OCI-LY7 (cell line): Measurements from ENCODE around the gene KCNN2. TPM values are rescaled to one million over a fixed set of nuclear protein-coding genes. Genes with fewer than 3 reads are reported as not detected.

Source experiments
- BruUV-seq: library from RNA; stranded (reverse); fragments of 400-500 nt; replicated peaks from 2 replicates; lab custom pipeline; 2021; lab: Mats Ljungman, UMichigan
- CTCF ChIA-PET: fragments of 300-600 bp; sonication (Branson Sonifier 250); formaldehyde crosslinking; loops from one replicate; lab custom pipeline; 2022; ENCODE audit warnings: antibody characterized with exemption; ENCODE audit not compliant: unreplicated experiment; lab: Charles Lee
- POLR2A ChIA-PET: fragments of 300-600 bp; sonication (Branson Sonifier 250); formaldehyde crosslinking; loops from one replicate; lab custom pipeline; 2022; ENCODE audit warnings: antibody characterized with exemption; lab: Charles Lee
- DNase-seq: peaks from one replicate; pipeline ENCODE4 v3.0.0-alpha.2; 2015; ENCODE audit warnings: low spot score
- H2AFZ ChIP-seq: fragments of 200-600 bp; sonication (generic), shearing (Covaris generic); 2 replicates; pipeline ENCODE4 v1.6.1; 2014; ENCODE audit warnings: mild to moderate bottlenecking, antibody characterized with exemption, low read length, moderate library complexity
- H3K27ac ChIP-seq: fragments of 200-600 bp; sonication (generic); 2 replicates; pipeline ENCODE4 v1.5.1; 2014; ENCODE audit warnings: mixed run types, low read depth, mild to moderate bottlenecking, moderate library complexity, low read length, inconsistent platforms; ENCODE audit not compliant: poor library complexity, severe bottlenecking
- H3K36me3 ChIP-seq: fragments of 200-600 bp; sonication (generic); 2 replicates; pipeline ENCODE4 v1.6.1; 2014; ENCODE audit warnings: mild to moderate bottlenecking, antibody characterized with exemption, low read length, moderate library complexity, mixed read lengths; ENCODE audit not compliant: insufficient read depth
- H3K4me1 ChIP-seq: fragments of 200-600 bp; sonication (generic); 2 replicates; pipeline ENCODE4 v1.5.1; 2014; ENCODE audit warnings: mild to moderate bottlenecking, low read length; ENCODE audit not compliant: insufficient read depth, poor library complexity, severe bottlenecking
- H3K4me2 ChIP-seq: fragments of 200-600 bp; sonication (generic); 2 replicates; pipeline ENCODE4 v1.6.1; 2014; ENCODE audit warnings: mild to moderate bottlenecking, low read length
- H3K4me3 ChIP-seq: fragments of 200-600 bp; sonication (generic); 2 replicates; pipeline ENCODE4 v1.5.1; 2014; ENCODE audit warnings: mild to moderate bottlenecking, low read depth, low read length; ENCODE audit not compliant: poor library complexity, severe bottlenecking
- H3K79me2 ChIP-seq: fragments of 200-600 bp; sonication (generic); 2 replicates; pipeline ENCODE4 v1.6.1; 2016; ENCODE audit warnings: low read depth, mild to moderate bottlenecking, low read length, moderate library complexity, mixed read lengths; ENCODE audit not compliant: insufficient read depth
- H3K9me2 ChIP-seq: fragments of 200-600 bp; sonication (generic); 2 replicates; pipeline ENCODE4 v1.6.1; 2016; ENCODE audit warnings: mild to moderate bottlenecking, low read length, mixed read lengths; ENCODE audit not compliant: insufficient read depth
- H3K9me3 ChIP-seq: fragments of 200-600 bp; sonication (generic); 2 replicates; pipeline ENCODE4 v1.6.1; 2014; ENCODE audit warnings: mild to moderate bottlenecking, mixed run types, low read length, mixed read lengths
- H4K20me1 ChIP-seq: fragments of 200-600 bp; sonication (generic); 2 replicates; pipeline ENCODE4 v1.6.1; 2014; ENCODE audit warnings: mild to moderate bottlenecking, antibody characterized with exemption, low read length, moderate library complexity, mixed read lengths; ENCODE audit not compliant: insufficient read depth
- EZH2phosphoT487 ChIP-seq: fragments of 200-600 bp; sonication (generic); IDR thresholded peaks from 2 replicates; pipeline ENCODE4 v1.6.1; 2018; ENCODE audit warnings: low read depth, borderline replicate concordance, mild to moderate bottlenecking, mixed run types, antibody characterized with exemption, low read length, moderate library complexity, mixed read lengths
- intact Hi-C: fragments of 100-400 bp; cut with micrococcal nuclease; formaldehyde crosslinking; loops from one replicate; pipeline ENCODE4 v1.10.0; 2022; ENCODE audit not compliant: unreplicated experiment
- total RNA-seq, 2 experiments: library from RNA; depleted of rRNA in 1 of 2; stranded (reverse); fragments of >200 nt in 1 of 2; shearing (Covaris generic) in 1 of 2; gene quantifications; 2 replicates each; pipeline ENCODE4 v1.2.3, GENCODE V29; 2014 to 2022
- TF ChIP-seq, protein P1 (sequence below): fragments of 200-600 bp; sonication (generic); conservative IDR thresholded peaks from 2 replicates; pipeline ENCODE4 v1.5.1; 2014; ENCODE audit warnings: mild to moderate bottlenecking, antibody characterized with exemption, low read length, moderate library complexity, mixed read lengths

KCNN2 gene
- total RNA-seq, 2 experiments from 2014 or later = not detected

DNA sequence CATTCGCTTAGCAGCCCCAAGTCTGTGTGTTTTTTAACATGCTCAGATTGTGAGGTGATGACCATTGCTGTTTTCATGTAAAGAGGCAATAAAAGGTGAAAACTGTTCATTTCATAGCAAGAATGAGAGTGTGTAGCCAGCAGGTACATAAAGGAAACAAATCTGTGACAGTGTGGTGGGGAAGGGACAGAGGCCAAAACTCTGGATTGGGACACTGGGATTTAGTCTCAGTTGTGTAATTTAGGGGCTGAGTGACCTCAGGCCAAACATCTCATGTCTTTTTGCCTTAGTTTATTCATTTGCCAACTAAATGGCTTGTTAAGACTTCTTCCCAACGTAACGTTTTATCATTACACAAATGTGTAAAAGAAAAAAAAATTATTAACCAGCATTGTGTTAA lies 47.0 kb downstream of the KCNN2 start:
- Histone ChIP-seq H3K9me3 (no peaks in the 10 kb centered on the region), H2AFZ (no peak overlapping the region), H4K20me1 (no peaks in the 10 kb centered on the region), H3K9me2 (no peaks in the 10 kb centered on the region), H3K79me2 (no peaks in the 10 kb centered on the region), H3K4me2 (no peak overlapping the region), H3K4me1 (no peaks in the 10 kb centered on the region), H3K36me3 (no peaks in the 10 kb centered on the region), H3K27ac (no peak overlapping the region), H3K4me3 (no peak overlapping the region)
- ChIA-PET CTCF (no interaction called here), POLR2A (no interaction called here)
- no TSS peak for BruUV-seq
- no peak for DNase-seq
- intact Hi-C loops = no loop called here
- TF ChIP-seq, protein P1, sequence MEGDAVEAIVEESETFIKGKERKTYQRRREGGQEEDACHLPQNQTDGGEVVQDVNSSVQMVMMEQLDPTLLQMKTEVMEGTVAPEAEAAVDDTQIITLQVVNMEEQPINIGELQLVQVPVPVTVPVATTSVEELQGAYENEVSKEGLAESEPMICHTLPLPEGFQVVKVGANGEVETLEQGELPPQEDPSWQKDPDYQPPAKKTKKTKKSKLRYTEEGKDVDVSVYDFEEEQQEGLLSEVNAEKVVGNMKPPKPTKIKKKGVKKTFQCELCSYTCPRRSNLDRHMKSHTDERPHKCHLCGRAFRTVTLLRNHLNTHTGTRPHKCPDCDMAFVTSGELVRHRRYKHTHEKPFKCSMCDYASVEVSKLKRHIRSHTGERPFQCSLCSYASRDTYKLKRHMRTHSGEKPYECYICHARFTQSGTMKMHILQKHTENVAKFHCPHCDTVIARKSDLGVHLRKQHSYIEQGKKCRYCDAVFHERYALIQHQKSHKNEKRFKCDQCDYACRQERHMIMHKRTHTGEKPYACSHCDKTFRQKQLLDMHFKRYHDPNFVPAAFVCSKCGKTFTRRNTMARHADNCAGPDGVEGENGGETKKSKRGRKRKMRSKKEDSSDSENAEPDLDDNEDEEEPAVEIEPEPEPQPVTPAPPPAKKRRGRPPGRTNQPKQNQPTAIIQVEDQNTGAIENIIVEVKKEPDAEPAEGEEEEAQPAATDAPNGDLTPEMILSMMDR = no peak
- no peak for TF ChIP-seq EZH2phosphoT487

- DNase-seq = no peak
- no peaks in the 10 kb centered on the region for H3K9me2 ChIP-seq
- ChIA-PET POLR2A (no interaction called here), CTCF (no interaction called here)
- intact Hi-C loops = no loop called here
- H3K27ac ChIP-seq = no peak overlapping the region
- H4K20me1 ChIP-seq = no peaks in the 10 kb centered on the region
- no peaks in the 10 kb centered on the region for H3K79me2 ChIP-seq
- no peaks in the 10 kb centered on the region for H3K9me3 ChIP-seq
- no peak for TF ChIP-seq EZH2phosphoT487
- TF ChIP-seq, protein P1 = no peak
- H2AFZ ChIP-seq = no peak overlapping the region
- no peak overlapping the region for H3K4me3 ChIP-seq
- H3K4me1 ChIP-seq = no peaks in the 10 kb centered on the region
- H3K36me3 ChIP-seq = no peaks in the 10 kb centered on the region
- H3K4me2 ChIP-seq = no peak overlapping the region
- no TSS peak for BruUV-seq
Measured at GRCh38 chr5:114411380-114411931, 49.6 kb downstream of the KCNN2 start.

- no peak for TF ChIP-seq EZH2phosphoT487
- TF ChIP-seq, protein P1 = no peak
- Histone ChIP-seq H3K27ac (no peak overlapping the region), H4K20me1 (no peaks in the 10 kb centered on the region), H3K4me1 (no peaks in the 10 kb centered on the region), H3K4me3 (no peak overlapping the region), H3K9me3 (no peaks in the 10 kb centered on the region), H3K4me2 (no peak overlapping the region), H2AFZ (no peak overlapping the region), H3K9me2 (no peaks in the 10 kb centered on the region), H3K79me2 (no peaks in the 10 kb centered on the region), H3K36me3 (no peaks in the 10 kb centered on the region)
- CTCF ChIA-PET = no interaction called here
- no peak for DNase-seq
- BruUV-seq = no TSS peak
- POLR2A ChIA-PET = interaction anchor here (0.6 kb wide), 1 partner anchor 33 kb away, joined by 5 read pairs; no protein-coding TSS in a partner anchor
- intact Hi-C loops = no loop called here
Measured at GRCh38 chr5:114412510-114413171, 50.8 kb downstream of the KCNN2 start.
